ENCODE results near the gene RABGGTA.

- TF ChIP-seq ARNT (IDR thresholded peaks at IDR 0.05) (no peak), SUZ12 (IDR thresholded peaks at IDR 0.05) (no peak), TARDBP (IDR thresholded peaks at IDR 0.05) (no peak), LEF1 (IDR thresholded peaks at IDR 0.05; ENCODE audit: borderline replicate concordance) (no peak), FOXM1 (IDR thresholded peaks at IDR 0.05; ENCODE audit: borderline replicate concordance) (no peak), BHLHE40 (IDR thresholded peaks at IDR 0.05; ENCODE audit: borderline replicate concordance) (no peak), FOXA1 (IDR thresholded peaks at IDR 0.05) (no peak)
These were observed 7.5 kb downstream of the RABGGTA start for GRCh38 chr14:24263848-24264247.

Measured in HEK293T (cell line).